Astrocyte (in vitro differentiated cells and primary cell): Measurements from ENCODE around the gene AP1S2. TPM values are rescaled to one million over a fixed set of nuclear protein-coding genes. Genes with fewer than 3 reads are reported as not detected.

Experiments used
- DNase-seq: peaks from one replicate; pipeline ENCODE4 v3.0.0-alpha.2; 2010; ENCODE audit warnings: low read depth
- FAIRE-seq: peaks from 2 replicates; lab custom pipeline; 2011; peaks lifted over from hg19 to GRCh38; lab: Jason Lieb, UNC
- H2AFZ ChIP-seq: 2 replicates; pipeline ENCODE4 v1.6.0; 2012; ENCODE audit warnings: low read depth, low read length, inconsistent platforms
- H3K27ac ChIP-seq: 2 replicates; pipeline ENCODE4 v1.5.1; 2011; ENCODE audit warnings: low read depth, low read length, inconsistent platforms
- H3K27me3 ChIP-seq: 2 replicates; pipeline ENCODE4 v1.6.0; 2011; ENCODE audit warnings: low read length, inconsistent platforms; ENCODE audit not compliant: insufficient read depth
- H3K36me3 ChIP-seq: 2 replicates; pipeline ENCODE4 v1.5.1; 2011; ENCODE audit warnings: low read length, inconsistent platforms; ENCODE audit not compliant: insufficient read depth
- H3K4me1 ChIP-seq: 2 replicates; pipeline ENCODE4 v1.5.1; 2011; ENCODE audit warnings: low read length, inconsistent platforms; ENCODE audit not compliant: insufficient read depth
- H3K4me2 ChIP-seq: 2 replicates; pipeline ENCODE4 v1.6.0; 2012; ENCODE audit warnings: low read length, inconsistent platforms
- H3K4me3 ChIP-seq: 2 replicates; pipeline ENCODE4 v1.5.1; 2011; ENCODE audit warnings: low read depth, mild to moderate bottlenecking, low read length, inconsistent platforms; ENCODE audit not compliant: insufficient read depth
- H3K79me2 ChIP-seq: 2 replicates; pipeline ENCODE4 v1.6.0; 2012; ENCODE audit warnings: mild to moderate bottlenecking, low read length, inconsistent platforms; ENCODE audit not compliant: insufficient read depth
- H3K9ac ChIP-seq: 2 replicates; pipeline ENCODE4 v1.6.0; 2012; ENCODE audit warnings: mild to moderate bottlenecking, low read length, inconsistent platforms
- H3K9me3 ChIP-seq: 2 replicates; pipeline ENCODE4 v1.5.1; 2012; ENCODE audit warnings: low read depth, mild to moderate bottlenecking, low read length, inconsistent platforms; ENCODE audit not compliant: insufficient read depth
- H4K20me1 ChIP-seq: 2 replicates; pipeline ENCODE4 v1.6.0; 2012; ENCODE audit warnings: low read length, inconsistent platforms; ENCODE audit not compliant: insufficient read depth
- H3K27ac Mint-ChIP-seq: one replicate; pipeline ENCODE4 v1.8.0; 2021; ENCODE audit warnings: mild to moderate bottlenecking, mixed read lengths; ENCODE audit not compliant: unreplicated experiment
- H3K27me3 Mint-ChIP-seq: one replicate; pipeline ENCODE4 v1.8.0; 2021; ENCODE audit warnings: low read depth, mixed read lengths; ENCODE audit not compliant: unreplicated experiment
- H3K36me3 Mint-ChIP-seq: one replicate; pipeline ENCODE4 v1.8.0; 2021; ENCODE audit warnings: low read depth, mixed read lengths; ENCODE audit not compliant: unreplicated experiment
- H3K4me1 Mint-ChIP-seq: one replicate; pipeline ENCODE4 v1.8.0; 2021; ENCODE audit warnings: low read depth, mixed read lengths; ENCODE audit not compliant: unreplicated experiment
- H3K4me3 Mint-ChIP-seq: one replicate; pipeline ENCODE4 v1.8.0; 2021; ENCODE audit warnings: mild to moderate bottlenecking, moderate library complexity, mixed read lengths; ENCODE audit not compliant: unreplicated experiment
- H3K9me3 Mint-ChIP-seq: one replicate; pipeline ENCODE4 v1.8.0; 2021; ENCODE audit warnings: mild to moderate bottlenecking, mixed read lengths; ENCODE audit not compliant: unreplicated experiment
- CTCF ChIP-seq: IDR thresholded peaks from 2 replicates; pipeline ENCODE4 v1.5.1; 2011; ENCODE audit warnings: low read depth, mild to moderate bottlenecking, inconsistent platforms, low read length, moderate library complexity; ENCODE audit not compliant: insufficient read depth
- EZH2 ChIP-seq: IDR thresholded peaks from 2 replicates; pipeline ENCODE4 v1.6.1; 2012; ENCODE audit warnings: mild to moderate bottlenecking, low read length, inconsistent platforms; ENCODE audit not compliant: insufficient read depth
- total RNA-seq: library from RNA; stranded (reverse); gene quantifications from 2 replicates; pipeline ENCODE4 v1.2.1, GENCODE V29; 2021

Gene AP1S2
- total RNA-seq, 1 donor from 2014 or later, result 74.2 TPM

- no peaks in the 10 kb centered on the region for H3K27me3 ChIP-seq
- H3K4me2 ChIP-seq, result no peak overlapping the region
- peaks cover 2% of the 10 kb centered on the region for H3K36me3 ChIP-seq
- H3K36me3 Mint-ChIP-seq, result no peaks in the 10 kb centered on the region
- H3K27ac ChIP-seq, result no peak overlapping the region
- H3K27ac Mint-ChIP-seq, result no peak overlapping the region
- H3K9ac ChIP-seq, result no peak overlapping the region
- peaks cover 9% of the 10 kb centered on the region for H3K4me1 Mint-ChIP-seq
- H3K79me2 ChIP-seq, result peaks cover 48% of the 10 kb centered on the region
- no peak for TF ChIP-seq EZH2
- no peak for TF ChIP-seq CTCF
- peaks cover 6% of the 10 kb centered on the region for H4K20me1 ChIP-seq
- no peak overlapping the region for H3K4me3 Mint-ChIP-seq
- H2AFZ ChIP-seq, result no peak overlapping the region
- no peak for FAIRE-seq
- H3K9me3 ChIP-seq, result no peaks in the 10 kb centered on the region
- no peaks in the 10 kb centered on the region for H3K9me3 Mint-ChIP-seq
- peak; percentile 28 for DNase-seq
- no peaks in the 10 kb centered on the region for H3K4me1 ChIP-seq
- no peak overlapping the region for H3K4me3 ChIP-seq
- no peaks in the 10 kb centered on the region for H3K27me3 Mint-ChIP-seq
These were observed 6.0 kb downstream of the AP1S2 start for GRCh38 chrX:15848576-15848975.

- H3K4me3 ChIP-seq, result no peak overlapping the region
- H3K4me2 ChIP-seq, result no peak overlapping the region
- H3K36me3 ChIP-seq, result peaks cover 2% of the 10 kb centered on the region
- H3K4me1 ChIP-seq, result no peaks in the 10 kb centered on the region
- no peaks in the 10 kb centered on the region for H3K9me3 ChIP-seq
- H3K4me3 Mint-ChIP-seq, result no peak overlapping the region
- no peaks in the 10 kb centered on the region for H3K9me3 Mint-ChIP-seq
- H3K4me1 Mint-ChIP-seq, result peaks cover 4% of the 10 kb centered on the region
- H4K20me1 ChIP-seq, result no peaks in the 10 kb centered on the region
- no peak overlapping the region for H2AFZ ChIP-seq
- TF ChIP-seq EZH2, result no peak
- no peak for TF ChIP-seq CTCF
- no peak overlapping the region for H3K27ac ChIP-seq
- no peaks in the 10 kb centered on the region for H3K36me3 Mint-ChIP-seq
- no peaks in the 10 kb centered on the region for H3K27me3 Mint-ChIP-seq
- peaks cover 19% of the 10 kb centered on the region for H3K79me2 ChIP-seq
- no peak overlapping the region for H3K27ac Mint-ChIP-seq
- no peak overlapping the region for H3K9ac ChIP-seq
- no peak for FAIRE-seq
- no peak for DNase-seq
- no peaks in the 10 kb centered on the region for H3K27me3 ChIP-seq
These were observed 10.7 kb downstream of the AP1S2 start for GRCh38 chrX:15843960-15844359.

GRCh38 chrX:15841853-15842516 is 12.6 kb downstream of the AP1S2 start:
- H3K27me3 ChIP-seq, result no peaks in the 10 kb centered on the region
- H3K4me1 ChIP-seq, result no peaks in the 10 kb centered on the region
- H2AFZ ChIP-seq, result no peak overlapping the region
- H3K79me2 ChIP-seq, result peaks cover 7% of the 10 kb centered on the region
- H3K9me3 Mint-ChIP-seq, result no peaks in the 10 kb centered on the region
- peaks cover 4% of the 10 kb centered on the region for H3K4me1 Mint-ChIP-seq
- no peak overlapping the region for H3K4me3 ChIP-seq
- peaks cover 2% of the 10 kb centered on the region for H3K36me3 ChIP-seq
- DNase-seq (no peak), FAIRE-seq (no peak)
- TF ChIP-seq EZH2 (no peak), CTCF (no peak)
- H4K20me1 ChIP-seq, result no peaks in the 10 kb centered on the region
- no peaks in the 10 kb centered on the region for H3K9me3 ChIP-seq
- no peak overlapping the region for H3K27ac Mint-ChIP-seq
- no peaks in the 10 kb centered on the region for H3K27me3 Mint-ChIP-seq
- H3K4me2 ChIP-seq, result no peak overlapping the region
- no peak overlapping the region for H3K9ac ChIP-seq
- no peak overlapping the region for H3K4me3 Mint-ChIP-seq
- no peak overlapping the region for H3K27ac ChIP-seq
- H3K36me3 Mint-ChIP-seq, result no peaks in the 10 kb centered on the region
